ENCODE measurements around the gene STX12.

Gene STX12

DNA sequence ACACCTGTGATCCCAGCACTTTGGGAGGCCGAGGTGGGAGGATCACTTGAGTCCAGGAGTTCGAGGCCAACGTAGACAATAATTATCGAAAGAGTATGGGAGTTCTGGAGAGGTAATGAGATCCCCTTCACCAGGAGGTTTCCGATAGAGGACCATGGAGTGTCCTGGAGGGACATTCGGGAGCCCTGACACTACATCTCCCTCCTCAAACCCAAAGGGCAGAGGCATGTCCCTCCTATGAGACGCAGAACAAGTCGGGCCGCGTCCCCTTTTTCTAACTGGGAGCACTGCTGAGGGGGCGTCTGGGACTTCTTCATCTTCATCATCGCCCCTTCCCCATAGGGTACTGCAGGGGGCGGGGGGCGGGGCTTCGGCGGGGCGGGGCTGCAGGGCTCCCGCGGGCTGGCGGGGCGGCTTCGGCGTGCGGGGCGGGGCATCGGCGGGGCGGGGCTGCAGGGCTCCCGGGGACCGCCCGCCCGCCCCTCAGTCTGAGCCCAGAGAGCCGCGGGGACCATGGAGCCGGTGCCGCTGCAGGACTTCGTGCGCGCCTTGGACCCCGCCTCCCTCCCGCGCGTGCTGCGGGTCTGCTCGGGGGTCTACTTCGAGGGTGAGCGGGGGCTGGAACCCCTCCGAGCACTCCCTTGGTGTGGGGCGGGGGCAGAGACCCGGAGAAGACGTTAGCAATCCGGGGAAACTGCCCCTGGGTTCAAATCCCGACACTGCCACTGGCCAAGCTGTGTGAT lies 99.2 kb downstream of the STX12 start, which contains the start of gene THEMIS2:
Gene THEMIS2 (plus strand): TSS at position 486 of the 743 bp plus-strand sequence. CDS start 28 bp downstream, at position 514.
- Histone ChIP-seq H3K4me1 (ENCODE audit: control insufficient read depth in 1 of 2, insufficient read depth in 2 of 2, low read length in 2 of 2) (peaks cover 0 to 9% of the 10 kb centered on the region in 2 donors), H3K4me3 (ENCODE audit: low read depth in 1 of 2, low read length in 2 of 2) (peak within 1 kb of the TSS; percentile 71 to 85), H3K36me3 (ENCODE audit: control insufficient read depth in 1 of 2, insufficient read depth in 2 of 2, low read length in 2 of 2) (no peaks in the 10 kb centered on the region), H3K9me3 (ENCODE audit: control insufficient read depth in 1 of 2, low read length in 2 of 2) (no peaks in the 10 kb centered on the region), H3K27ac (ENCODE audit: low read length) (peak within 1 kb of the TSS; percentile 84), H3K27me3 (ENCODE audit: low read depth, low read length) (no peaks in the 10 kb centered on the region)

DNA sequence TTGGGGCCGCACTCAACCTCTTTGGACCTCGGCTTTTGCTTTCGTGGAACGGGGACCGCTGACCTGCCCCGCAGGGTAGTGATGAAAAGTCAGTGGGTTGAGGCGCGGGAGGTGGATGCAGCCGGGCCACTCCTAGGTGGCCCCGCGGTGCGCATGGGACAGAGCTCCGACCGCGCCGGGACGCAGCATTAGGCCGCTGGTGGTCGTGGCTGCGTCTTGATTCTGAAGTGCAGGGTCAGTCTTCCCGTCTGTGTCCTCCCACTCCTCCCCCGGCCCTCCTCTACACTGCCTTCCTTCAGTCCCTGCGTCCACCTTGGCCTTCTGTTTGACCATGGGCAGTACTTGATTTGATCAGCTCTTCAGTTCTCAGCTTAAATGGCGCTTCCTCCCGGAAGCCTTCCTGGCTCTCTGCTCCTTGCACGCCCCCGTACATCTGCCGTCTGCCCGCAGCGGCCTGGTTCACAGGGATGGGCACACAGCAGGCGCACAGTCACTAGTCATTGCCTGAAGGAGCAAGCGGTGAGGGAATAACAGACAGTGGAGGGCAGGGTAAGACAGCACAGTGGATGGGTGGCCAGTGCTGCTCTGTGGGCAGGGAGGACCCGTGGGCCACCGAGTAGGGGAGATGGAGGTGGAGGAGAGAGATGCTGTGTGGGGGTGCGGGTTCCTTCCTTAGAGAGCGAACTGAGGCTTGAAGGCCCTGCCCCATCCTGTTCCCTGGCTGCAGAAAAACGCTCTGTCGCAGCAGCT lies 100.0 kb downstream of the STX12 start:
- Histone ChIP-seq H3K27me3 (ENCODE audit: low read depth, low read length) (no peaks in the 10 kb centered on the region), H3K27ac (ENCODE audit: low read length) (peak overlapping the region; percentile 84), H3K36me3 (ENCODE audit: control insufficient read depth in 1 of 2, insufficient read depth in 2 of 2, low read length in 2 of 2) (no peaks in the 10 kb centered on the region), H3K4me3 (ENCODE audit: low read depth in 1 of 2, low read length in 2 of 2) (peak overlapping the region; percentile 71 to 85), H3K9me3 (ENCODE audit: control insufficient read depth in 1 of 2, low read length in 2 of 2) (no peaks in the 10 kb centered on the region), H3K4me1 (ENCODE audit: control insufficient read depth in 1 of 2, insufficient read depth in 2 of 2, low read length in 2 of 2) (peaks cover 0 to 9% of the 10 kb centered on the region in 2 donors)

DNA sequence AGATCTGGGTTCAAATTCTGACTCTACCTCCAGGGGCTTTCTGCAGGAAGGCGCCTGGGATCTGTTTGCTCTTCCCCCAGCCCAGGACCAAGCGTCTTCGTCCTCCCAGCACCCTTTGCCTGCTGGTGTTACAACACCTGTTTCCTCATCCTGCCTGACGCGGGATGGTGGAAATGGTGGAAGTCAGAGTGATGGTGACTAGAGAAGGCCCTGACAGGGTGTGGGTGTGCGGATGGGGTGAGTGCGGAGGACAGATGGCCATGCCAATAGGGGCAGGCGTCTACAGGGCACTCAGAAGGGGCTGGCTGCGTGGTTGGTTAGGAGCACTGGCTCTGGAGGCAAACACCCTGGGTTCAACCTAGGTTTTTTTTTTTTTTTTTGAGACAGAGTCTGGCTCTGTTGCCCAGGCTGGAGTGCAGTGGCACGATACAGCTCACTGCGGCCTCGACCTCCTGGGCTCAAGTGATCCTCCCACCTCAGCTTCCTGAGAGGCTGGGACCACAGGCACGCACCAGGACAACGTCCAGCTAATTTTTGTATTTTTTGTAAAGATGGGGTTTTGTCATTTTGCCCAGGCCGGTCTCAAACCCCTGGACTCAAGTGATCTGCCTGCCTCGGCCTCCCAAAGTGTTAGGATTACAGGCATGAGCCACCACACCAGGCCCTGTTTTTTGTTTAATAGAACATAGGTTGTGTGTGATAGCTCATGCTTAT lies 100.8 kb downstream of the STX12 start:
- H3K4me3 ChIP-seq (ENCODE audit: low read depth in 1 of 2, low read length in 2 of 2): peak overlapping the region; percentile 71 to 85
- peak overlapping the region; percentile 84 for H3K27ac ChIP-seq (ENCODE audit: low read length)

More for the DNA sequence above, 100.8 kb downstream of the STX12 start:
- peaks cover 0 to 9% of the 10 kb centered on the region in 2 donors for H3K4me1 ChIP-seq (ENCODE audit: control insufficient read depth in 1 of 2, insufficient read depth in 2 of 2, low read length in 2 of 2)
- no peaks in the 10 kb centered on the region for H3K27me3 ChIP-seq (ENCODE audit: low read depth, low read length)
- no peaks in the 10 kb centered on the region for H3K36me3 ChIP-seq (ENCODE audit: control insufficient read depth in 1 of 2, insufficient read depth in 2 of 2, low read length in 2 of 2)
- H3K9me3 ChIP-seq (ENCODE audit: control insufficient read depth in 1 of 2, low read length in 2 of 2): no peaks in the 10 kb centered on the region

Measured in muscle layer of duodenum (tissue), 2 donors.